Spleen (tissue), 7 donors: ENCODE measurements around the gene FOXO6.

Experiments used
- CTCF ChIP-seq, 11 experiments: fragments of 200-600 bp in 7 of 11; fragments of 450-650 bp in 4 of 11; sonication (generic) in 4 of 11; IDR thresholded peaks in 8 of 11; conservative IDR thresholded peaks in 3 of 11; 1 replicate in 7 of 11; 2 replicates in 4 of 11; pipeline versions ENCODE4 v1.4.0 to v1.8.0; 2016 to 2021; ENCODE audit warnings: antibody characterized with exemption in 11 of 11, inconsistent platforms in 4 of 11, mild to moderate bottlenecking in 1 of 11
- POLR2A ChIP-seq, 3 donors: fragments of 450-650 bp; IDR thresholded peaks; one replicate each; pipeline ENCODE4 v1.5.1; 2017; ENCODE audit warnings: antibody characterized with exemption in 3 of 3, mild to moderate bottlenecking in 1 of 3
- POLR2AphosphoS5 ChIP-seq, 3 donors: sonication (generic); formaldehyde crosslinking; IDR thresholded peaks; one replicate each; pipeline ENCODE4 v1.5.1; 2017; ENCODE audit warnings: antibody characterized with exemption in 3 of 3
- donor health status: DM: no; HTN: no; CAD: no; lungs with moderate emphysema.
- donor health status: DM: no; HTN: no; CAD: no.
- donor health status: DM: no; HTN: no; CAD: no.

DNA sequence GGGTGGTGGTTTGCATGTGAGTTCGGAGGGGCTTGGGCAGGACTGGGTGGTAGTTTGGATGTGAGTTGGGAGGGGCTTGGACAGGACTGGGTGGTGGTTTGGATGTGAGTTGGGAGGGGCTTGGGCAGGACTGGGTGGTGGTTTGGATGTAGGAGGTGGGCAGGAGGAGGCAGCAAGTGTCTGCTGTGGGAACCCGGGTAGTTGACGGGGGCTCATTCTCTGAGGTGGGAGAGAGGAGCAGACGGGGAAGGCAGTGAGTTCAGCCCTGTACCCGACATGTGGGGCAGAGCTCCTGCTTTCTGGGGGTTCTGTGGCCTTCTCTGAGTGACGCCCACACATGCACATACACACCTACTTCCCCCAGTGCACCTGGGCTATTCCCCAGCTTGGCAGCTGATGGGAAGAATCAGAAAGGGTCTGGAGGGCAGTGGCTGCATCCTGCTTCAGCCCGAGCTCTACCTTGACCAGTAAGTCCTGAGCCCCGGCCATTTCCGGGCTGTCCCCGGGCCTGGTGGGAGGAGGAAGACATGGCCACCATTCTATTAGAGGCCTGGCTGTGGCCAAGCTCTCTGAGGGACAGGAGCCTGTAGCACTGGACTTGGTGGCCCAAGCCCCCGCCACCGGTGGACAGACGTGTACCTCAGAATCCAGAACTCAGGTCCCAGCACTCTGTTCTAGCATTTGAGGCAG, 65.1 kb downstream of the FOXO6 start:
- TF ChIP-seq CTCF (IDR thresholded peaks at IDR 0.05 in 8 of 11, conservative IDR thresholded peaks at IDR 0.05 in 3 of 11): no peak
- TF ChIP-seq POLR2A (IDR thresholded peaks at IDR 0.05): no peak
- peak; percentile 23 to 44 (median 28) for TF ChIP-seq POLR2AphosphoS5 (IDR thresholded peaks at IDR 0.05)
